GM23338 (cell line): ENCODE results near the gene VWCE. TPM values are rescaled to one million over a fixed set of nuclear protein-coding genes. Genes with fewer than 3 reads are reported as not detected.

Experiments
- ATAC-seq: fragments of 200-7000 bp; cut with Tn5 transposase; 3 replicates; pipeline ENCODE4 v1.9.1; 2020
- DNase-seq: peaks from one replicate; pipeline ENCODE4 v3.0.0-alpha.2; 2015; ENCODE audit warnings: low spot score
- H2AFZ ChIP-seq: fragments of 200-600 bp; sonication (generic); 2 replicates; pipeline ENCODE4 v1.8.0; 2016; ENCODE audit warnings: antibody characterized with exemption, mild to moderate bottlenecking, moderate library complexity
- H3F3A ChIP-seq: fragments of 200-600 bp; sonication (generic); replicated peaks from 2 replicates; pipeline ENCODE4 v1.8.0; 2017; ENCODE audit warnings: antibody characterized with exemption, mixed run types, low read depth
- H3K27ac ChIP-seq: fragments of 200-600 bp; sonication (generic); 2 replicates; pipeline ENCODE4 v1.6.1; 2016; ENCODE audit warnings: low read depth
- H3K27me3 ChIP-seq: fragments of 200-600 bp; sonication (generic); 2 replicates; pipeline ENCODE4 v1.8.0; 2016; ENCODE audit warnings: mild to moderate bottlenecking, mixed run types, moderate library complexity; ENCODE audit not compliant: insufficient read depth
- H3K36me3 ChIP-seq: fragments of 200-600 bp; sonication (generic); 2 replicates; pipeline ENCODE4 v1.8.0; 2016; ENCODE audit warnings: mild to moderate bottlenecking; ENCODE audit not compliant: insufficient read depth
- H3K4me1 ChIP-seq: fragments of 200-600 bp; sonication (generic); 2 replicates; pipeline ENCODE4 v1.8.0; 2016; ENCODE audit warnings: mild to moderate bottlenecking, moderate library complexity; ENCODE audit not compliant: insufficient read depth
- H3K4me2 ChIP-seq: fragments of 200-600 bp; sonication (generic); 2 replicates; pipeline ENCODE4 v1.7.1; 2017; ENCODE audit warnings: mixed run types
- H3K4me3 ChIP-seq: fragments of 200-600 bp; sonication (generic); 2 replicates; pipeline ENCODE4 v1.6.1; 2016; ENCODE audit warnings: mixed run types
- H3K79me2 ChIP-seq: fragments of 200-600 bp; sonication (generic); replicated peaks from 2 replicates; pipeline ENCODE4 v1.8.0; 2017; ENCODE audit warnings: mild to moderate bottlenecking; ENCODE audit not compliant: insufficient read depth
- H3K9me2 ChIP-seq: fragments of 200-600 bp; sonication (generic); 2 replicates; pipeline ENCODE4 v1.8.0; 2017; ENCODE audit not compliant: insufficient read depth
- H4K20me1 ChIP-seq: fragments of 200-600 bp; sonication (generic); replicated peaks from 2 replicates; pipeline ENCODE4 v1.8.0; 2017; ENCODE audit warnings: mild to moderate bottlenecking; ENCODE audit not compliant: insufficient read depth
- H3K27ac Mint-ChIP-seq: 2 replicates; pipeline ENCODE4 v1.8.0; 2020; ENCODE audit warnings: inconsistent platforms, mild to moderate bottlenecking, moderate library complexity, mixed read lengths
- H3K27me3 Mint-ChIP-seq: 3 replicates; pipeline ENCODE4 v1.8.0; 2022; ENCODE audit warnings: low read depth, mild to moderate bottlenecking, moderate library complexity, mixed read lengths, inconsistent platforms; ENCODE audit not compliant: insufficient read depth, poor library complexity
- H3K36me3 Mint-ChIP-seq: 3 replicates; pipeline ENCODE4 v1.8.0; 2021; ENCODE audit warnings: low read depth, mild to moderate bottlenecking, inconsistent platforms, moderate library complexity, mixed read lengths
- H3K4me1 Mint-ChIP-seq: 3 replicates; pipeline ENCODE4 v1.8.0; 2020; ENCODE audit warnings: mild to moderate bottlenecking, inconsistent platforms, mixed read lengths
- H3K4me3 Mint-ChIP-seq: 3 replicates; pipeline ENCODE4 v1.8.0; 2021; ENCODE audit warnings: moderate library complexity, mild to moderate bottlenecking, inconsistent platforms, mixed read lengths
- H3K9me3 Mint-ChIP-seq: 3 replicates; pipeline ENCODE4 v1.8.0; 2020; ENCODE audit warnings: moderate library complexity, mild to moderate bottlenecking, inconsistent platforms, mixed read lengths
- JUNB ChIP-seq: IDR thresholded peaks from one replicate; pipeline ENCODE4 v1.6.1; 2016; ENCODE audit warnings: antibody characterized with exemption; ENCODE audit not compliant: unreplicated experiment
- NANOG ChIP-seq: IDR thresholded peaks from 2 replicates; pipeline ENCODE4 v1.6.1; 2016; ENCODE audit warnings: antibody characterized with exemption, borderline replicate concordance
- POLR2AphosphoS5 ChIP-seq: IDR thresholded peaks from 2 replicates; pipeline ENCODE4 v1.6.1; 2016; ENCODE audit warnings: antibody characterized with exemption, low read depth
- STAT1 ChIP-seq: IDR thresholded peaks from one replicate; pipeline ENCODE4 v1.6.1; 2016; ENCODE audit warnings: antibody characterized with exemption; ENCODE audit not compliant: unreplicated experiment
- ZNF114 ChIP-seq: fragments of 250-450 bp; sonication (Bioruptor Pico); IDR thresholded peaks from 2 replicates; pipeline ENCODE4 v1.5.0; 2020; ENCODE audit warnings: mild to moderate bottlenecking, moderate library complexity
- ZNF331 ChIP-seq: fragments of 250-450 bp; sonication (Bioruptor Pico); IDR thresholded peaks from 2 replicates; pipeline ENCODE4 v1.5.0; 2020; ENCODE audit warnings: low read depth, mild to moderate bottlenecking, moderate library complexity
- long read RNA-seq: library from polyadenylated mRNA; unstranded; transcript quantifications from one replicate; pipeline ENCODE4 v2.0.0, GENCODE V29; 2020; ENCODE audit not compliant: unreplicated experiment
- polyA plus RNA-seq: library from polyadenylated mRNA; unstranded; fragments of >200 nt; fragmentation: Nextera tagmentation; extraction: Ambion mirVana; gene quantifications from 2 replicates; pipeline ENCODE4 v1.2.1, GENCODE V29; 2016
- total RNA-seq: library from RNA; depleted of rRNA; stranded (reverse); fragments of >200 nt; shearing (Covaris generic); gene quantifications from 2 replicates; pipeline ENCODE4 v1.2.3, GENCODE V29; 2014; rRNA removed
- TF ChIP-seq, protein P1 (sequence below): IDR thresholded peaks from one replicate; pipeline ENCODE4 v1.6.1; 2018; ENCODE audit warnings: antibody characterized with exemption; ENCODE audit not compliant: unreplicated experiment
- TF ChIP-seq, protein P2 (sequence below): fragments of 250-450 bp; sonication (Bioruptor Pico); IDR thresholded peaks from 2 replicates; pipeline ENCODE4 v1.5.0; 2020; ENCODE audit warnings: mild to moderate bottlenecking, moderate library complexity
- TF ChIP-seq, protein P3 (sequence below), 2 experiments: fragments of 200-600 bp in 1 of 2; sonication (generic) in 1 of 2; conservative IDR thresholded peaks; 2 replicates each; pipeline versions ENCODE4 v1.5.1 to v1.6.1; 2016 to 2017; ENCODE audit warnings: antibody characterized with exemption in 2 of 2, low read depth in 2 of 2, mild to moderate bottlenecking in 2 of 2, moderate library complexity in 1 of 2

Gene VWCE, protein sequence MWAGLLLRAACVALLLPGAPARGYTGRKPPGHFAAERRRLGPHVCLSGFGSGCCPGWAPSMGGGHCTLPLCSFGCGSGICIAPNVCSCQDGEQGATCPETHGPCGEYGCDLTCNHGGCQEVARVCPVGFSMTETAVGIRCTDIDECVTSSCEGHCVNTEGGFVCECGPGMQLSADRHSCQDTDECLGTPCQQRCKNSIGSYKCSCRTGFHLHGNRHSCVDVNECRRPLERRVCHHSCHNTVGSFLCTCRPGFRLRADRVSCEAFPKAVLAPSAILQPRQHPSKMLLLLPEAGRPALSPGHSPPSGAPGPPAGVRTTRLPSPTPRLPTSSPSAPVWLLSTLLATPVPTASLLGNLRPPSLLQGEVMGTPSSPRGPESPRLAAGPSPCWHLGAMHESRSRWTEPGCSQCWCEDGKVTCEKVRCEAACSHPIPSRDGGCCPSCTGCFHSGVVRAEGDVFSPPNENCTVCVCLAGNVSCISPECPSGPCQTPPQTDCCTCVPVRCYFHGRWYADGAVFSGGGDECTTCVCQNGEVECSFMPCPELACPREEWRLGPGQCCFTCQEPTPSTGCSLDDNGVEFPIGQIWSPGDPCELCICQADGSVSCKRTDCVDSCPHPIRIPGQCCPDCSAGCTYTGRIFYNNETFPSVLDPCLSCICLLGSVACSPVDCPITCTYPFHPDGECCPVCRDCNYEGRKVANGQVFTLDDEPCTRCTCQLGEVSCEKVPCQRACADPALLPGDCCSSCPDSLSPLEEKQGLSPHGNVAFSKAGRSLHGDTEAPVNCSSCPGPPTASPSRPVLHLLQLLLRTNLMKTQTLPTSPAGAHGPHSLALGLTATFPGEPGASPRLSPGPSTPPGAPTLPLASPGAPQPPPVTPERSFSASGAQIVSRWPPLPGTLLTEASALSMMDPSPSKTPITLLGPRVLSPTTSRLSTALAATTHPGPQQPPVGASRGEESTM
- 13.1 and 16.9 TPM in 2 replicates for total RNA-seq
- polyA plus RNA-seq, result 9.7 and 9.9 TPM in 2 replicates
- long read RNA-seq, partial matches to known transcripts, result 2 of 5 reads
- long read RNA-seq, other reads (novel, unspliced or antisense), result 2 of 5 reads

DNA sequence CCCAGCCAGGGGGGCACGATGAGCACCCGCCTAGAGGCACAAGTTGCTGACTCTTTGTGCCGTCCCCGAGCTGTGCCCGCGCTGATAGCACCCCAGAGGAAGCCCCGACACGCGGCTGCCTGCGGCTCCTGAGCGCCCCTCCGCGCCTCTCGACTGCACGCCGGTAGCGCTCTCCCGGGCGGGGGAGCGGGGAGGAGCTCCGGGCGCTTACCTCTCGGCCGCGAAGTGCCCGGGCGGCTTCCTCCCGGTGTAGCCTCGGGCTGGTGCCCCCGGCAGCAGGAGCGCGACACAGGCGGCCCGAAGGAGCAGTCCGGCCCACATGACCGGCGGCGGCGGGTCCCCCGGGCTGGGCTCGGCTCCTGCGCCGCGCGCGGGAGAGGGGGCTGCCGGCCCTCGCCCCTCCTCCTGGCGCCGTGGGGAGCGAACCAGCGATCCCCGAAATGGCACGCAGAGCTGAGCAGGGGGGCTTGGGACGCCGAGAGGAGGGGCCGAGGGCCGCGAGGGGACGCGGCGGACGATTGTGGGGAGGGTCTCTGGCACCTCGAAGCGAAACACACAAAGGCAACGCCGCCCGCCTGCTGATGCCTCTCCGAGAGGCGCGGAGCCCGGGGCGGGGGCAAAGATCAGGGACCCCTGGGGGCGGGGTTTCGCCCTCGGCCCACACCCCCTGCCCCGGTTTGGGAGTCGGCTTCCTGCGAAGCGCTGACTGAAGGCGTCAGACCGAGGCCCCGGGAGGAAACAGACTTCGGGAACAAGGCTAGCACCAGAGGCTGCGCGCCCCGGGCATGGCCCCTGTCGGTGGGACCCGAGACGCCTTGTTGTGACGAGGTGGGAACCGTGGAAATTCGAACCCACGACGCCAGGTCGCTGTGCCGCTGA, at the start of gene VWCE:
VWCE (minus strand) TSS at position 600 of the 879 bp plus-strand sequence; CDS start at position 321, 279 bp downstream.
- peaks cover 23% of the 10 kb centered on the region for H3K4me1 Mint-ChIP-seq
- ATAC-seq, result peak; percentile 73
- Histone ChIP-seq H3K79me2 (peaks cover 19% of the 10 kb centered on the region), H3K36me3 (peaks cover 5% of the 10 kb centered on the region), H3K4me2 (peak within 1 kb of the TSS; percentile 93), H3K9me2 (no peaks in the 10 kb centered on the region), H3K27me3 (peaks cover 11% of the 10 kb centered on the region), H4K20me1 (peaks cover 6% of the 10 kb centered on the region; the same call in 1 of the 2 replicates), H3K4me3 (peak within 1 kb of the TSS; percentile 86), H2AFZ (peak within 1 kb of the TSS; percentile 84), H3K4me1 (peaks cover 9% of the 10 kb centered on the region), H3F3A (peaks cover 9% of the 10 kb centered on the region), H3K27ac (peak within 1 kb of the TSS; percentile 87)
- peak within 1 kb of the TSS; percentile 87 for H3K4me3 Mint-ChIP-seq
- no peak within 1 kb of the TSS for H3K27ac Mint-ChIP-seq
- H3K27me3 Mint-ChIP-seq, result peaks cover 24% of the 10 kb centered on the region
- H3K9me3 Mint-ChIP-seq, result no peaks in the 10 kb centered on the region; the same call in 2 of the 3 replicates
- DNase-seq, result peak; percentile 92
- H3K36me3 Mint-ChIP-seq, result peaks cover 28% of the 10 kb centered on the region
- TF ChIP-seq POLR2AphosphoS5 (peak; percentile 56), ZNF331 (no peak), NANOG (no peak), JUNB (no peak), STAT1 (no peak), ZNF114 (CRISPR knock-in tag) (no peak)
- TF ChIP-seq, protein P1, sequence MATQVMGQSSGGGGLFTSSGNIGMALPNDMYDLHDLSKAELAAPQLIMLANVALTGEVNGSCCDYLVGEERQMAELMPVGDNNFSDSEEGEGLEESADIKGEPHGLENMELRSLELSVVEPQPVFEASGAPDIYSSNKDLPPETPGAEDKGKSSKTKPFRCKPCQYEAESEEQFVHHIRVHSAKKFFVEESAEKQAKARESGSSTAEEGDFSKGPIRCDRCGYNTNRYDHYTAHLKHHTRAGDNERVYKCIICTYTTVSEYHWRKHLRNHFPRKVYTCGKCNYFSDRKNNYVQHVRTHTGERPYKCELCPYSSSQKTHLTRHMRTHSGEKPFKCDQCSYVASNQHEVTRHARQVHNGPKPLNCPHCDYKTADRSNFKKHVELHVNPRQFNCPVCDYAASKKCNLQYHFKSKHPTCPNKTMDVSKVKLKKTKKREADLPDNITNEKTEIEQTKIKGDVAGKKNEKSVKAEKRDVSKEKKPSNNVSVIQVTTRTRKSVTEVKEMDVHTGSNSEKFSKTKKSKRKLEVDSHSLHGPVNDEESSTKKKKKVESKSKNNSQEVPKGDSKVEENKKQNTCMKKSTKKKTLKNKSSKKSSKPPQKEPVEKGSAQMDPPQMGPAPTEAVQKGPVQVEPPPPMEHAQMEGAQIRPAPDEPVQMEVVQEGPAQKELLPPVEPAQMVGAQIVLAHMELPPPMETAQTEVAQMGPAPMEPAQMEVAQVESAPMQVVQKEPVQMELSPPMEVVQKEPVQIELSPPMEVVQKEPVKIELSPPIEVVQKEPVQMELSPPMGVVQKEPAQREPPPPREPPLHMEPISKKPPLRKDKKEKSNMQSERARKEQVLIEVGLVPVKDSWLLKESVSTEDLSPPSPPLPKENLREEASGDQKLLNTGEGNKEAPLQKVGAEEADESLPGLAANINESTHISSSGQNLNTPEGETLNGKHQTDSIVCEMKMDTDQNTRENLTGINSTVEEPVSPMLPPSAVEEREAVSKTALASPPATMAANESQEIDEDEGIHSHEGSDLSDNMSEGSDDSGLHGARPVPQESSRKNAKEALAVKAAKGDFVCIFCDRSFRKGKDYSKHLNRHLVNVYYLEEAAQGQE, result no peak
- TF ChIP-seq, protein P2, sequence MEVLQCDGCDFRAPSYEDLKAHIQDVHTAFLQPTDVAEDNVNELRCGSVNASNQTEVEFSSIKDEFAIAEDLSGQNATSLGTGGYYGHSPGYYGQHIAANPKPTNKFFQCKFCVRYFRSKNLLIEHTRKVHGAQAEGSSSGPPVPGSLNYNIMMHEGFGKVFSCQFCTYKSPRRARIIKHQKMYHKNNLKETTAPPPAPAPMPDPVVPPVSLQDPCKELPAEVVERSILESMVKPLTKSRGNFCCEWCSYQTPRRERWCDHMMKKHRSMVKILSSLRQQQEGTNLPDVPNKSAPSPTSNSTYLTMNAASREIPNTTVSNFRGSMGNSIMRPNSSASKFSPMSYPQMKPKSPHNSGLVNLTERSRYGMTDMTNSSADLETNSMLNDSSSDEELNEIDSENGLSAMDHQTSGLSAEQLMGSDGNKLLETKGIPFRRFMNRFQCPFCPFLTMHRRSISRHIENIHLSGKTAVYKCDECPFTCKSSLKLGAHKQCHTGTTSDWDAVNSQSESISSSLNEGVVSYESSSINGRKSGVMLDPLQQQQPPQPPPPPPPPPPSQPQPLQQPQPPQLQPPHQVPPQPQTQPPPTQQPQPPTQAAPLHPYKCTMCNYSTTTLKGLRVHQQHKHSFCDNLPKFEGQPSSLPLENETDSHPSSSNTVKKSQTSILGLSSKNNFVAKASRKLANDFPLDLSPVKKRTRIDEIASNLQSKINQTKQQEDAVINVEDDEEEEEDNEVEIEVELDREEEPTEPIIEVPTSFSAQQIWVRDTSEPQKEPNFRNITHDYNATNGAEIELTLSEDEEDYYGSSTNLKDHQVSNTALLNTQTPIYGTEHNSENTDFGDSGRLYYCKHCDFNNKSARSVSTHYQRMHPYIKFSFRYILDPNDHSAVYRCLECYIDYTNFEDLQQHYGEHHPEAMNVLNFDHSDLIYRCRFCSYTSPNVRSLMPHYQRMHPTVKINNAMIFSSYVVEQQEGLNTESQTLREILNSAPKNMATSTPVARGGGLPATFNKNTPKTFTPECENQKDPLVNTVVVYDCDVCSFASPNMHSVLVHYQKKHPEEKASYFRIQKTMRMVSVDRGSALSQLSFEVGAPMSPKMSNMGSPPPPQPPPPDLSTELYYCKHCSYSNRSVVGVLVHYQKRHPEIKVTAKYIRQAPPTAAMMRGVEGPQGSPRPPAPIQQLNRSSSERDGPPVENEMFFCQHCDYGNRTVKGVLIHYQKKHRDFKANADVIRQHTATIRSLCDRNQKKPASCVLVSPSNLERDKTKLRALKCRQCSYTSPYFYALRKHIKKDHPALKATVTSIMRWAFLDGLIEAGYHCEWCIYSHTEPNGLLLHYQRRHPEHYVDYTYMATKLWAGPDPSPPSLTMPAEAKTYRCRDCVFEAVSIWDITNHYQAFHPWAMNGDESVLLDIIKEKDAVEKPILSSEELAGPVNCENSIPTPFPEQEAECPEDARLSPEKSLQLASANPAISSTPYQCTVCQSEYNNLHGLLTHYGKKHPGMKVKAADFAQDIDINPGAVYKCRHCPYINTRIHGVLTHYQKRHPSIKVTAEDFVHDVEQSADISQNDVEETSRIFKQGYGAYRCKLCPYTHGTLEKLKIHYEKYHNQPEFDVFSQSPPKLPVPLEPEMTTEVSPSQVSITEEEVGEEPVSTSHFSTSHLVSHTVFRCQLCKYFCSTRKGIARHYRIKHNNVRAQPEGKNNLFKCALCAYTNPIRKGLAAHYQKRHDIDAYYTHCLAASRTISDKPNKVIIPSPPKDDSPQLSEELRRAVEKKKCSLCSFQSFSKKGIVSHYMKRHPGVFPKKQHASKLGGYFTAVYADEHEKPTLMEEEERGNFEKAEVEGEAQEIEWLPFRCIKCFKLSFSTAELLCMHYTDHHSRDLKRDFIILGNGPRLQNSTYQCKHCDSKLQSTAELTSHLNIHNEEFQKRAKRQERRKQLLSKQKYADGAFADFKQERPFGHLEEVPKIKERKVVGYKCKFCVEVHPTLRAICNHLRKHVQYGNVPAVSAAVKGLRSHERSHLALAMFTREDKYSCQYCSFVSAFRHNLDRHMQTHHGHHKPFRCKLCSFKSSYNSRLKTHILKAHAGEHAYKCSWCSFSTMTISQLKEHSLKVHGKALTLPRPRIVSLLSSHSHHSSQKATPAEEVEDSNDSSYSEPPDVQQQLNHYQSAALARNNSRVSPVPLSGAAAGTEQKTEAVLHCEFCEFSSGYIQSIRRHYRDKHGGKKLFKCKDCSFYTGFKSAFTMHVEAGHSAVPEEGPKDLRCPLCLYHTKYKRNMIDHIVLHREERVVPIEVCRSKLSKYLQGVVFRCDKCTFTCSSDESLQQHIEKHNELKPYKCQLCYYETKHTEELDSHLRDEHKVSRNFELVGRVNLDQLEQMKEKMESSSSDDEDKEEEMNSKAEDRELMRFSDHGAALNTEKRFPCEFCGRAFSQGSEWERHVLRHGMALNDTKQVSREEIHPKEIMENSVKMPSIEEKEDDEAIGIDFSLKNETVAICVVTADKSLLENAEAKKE, result no peak
- TF ChIP-seq, protein P3, sequence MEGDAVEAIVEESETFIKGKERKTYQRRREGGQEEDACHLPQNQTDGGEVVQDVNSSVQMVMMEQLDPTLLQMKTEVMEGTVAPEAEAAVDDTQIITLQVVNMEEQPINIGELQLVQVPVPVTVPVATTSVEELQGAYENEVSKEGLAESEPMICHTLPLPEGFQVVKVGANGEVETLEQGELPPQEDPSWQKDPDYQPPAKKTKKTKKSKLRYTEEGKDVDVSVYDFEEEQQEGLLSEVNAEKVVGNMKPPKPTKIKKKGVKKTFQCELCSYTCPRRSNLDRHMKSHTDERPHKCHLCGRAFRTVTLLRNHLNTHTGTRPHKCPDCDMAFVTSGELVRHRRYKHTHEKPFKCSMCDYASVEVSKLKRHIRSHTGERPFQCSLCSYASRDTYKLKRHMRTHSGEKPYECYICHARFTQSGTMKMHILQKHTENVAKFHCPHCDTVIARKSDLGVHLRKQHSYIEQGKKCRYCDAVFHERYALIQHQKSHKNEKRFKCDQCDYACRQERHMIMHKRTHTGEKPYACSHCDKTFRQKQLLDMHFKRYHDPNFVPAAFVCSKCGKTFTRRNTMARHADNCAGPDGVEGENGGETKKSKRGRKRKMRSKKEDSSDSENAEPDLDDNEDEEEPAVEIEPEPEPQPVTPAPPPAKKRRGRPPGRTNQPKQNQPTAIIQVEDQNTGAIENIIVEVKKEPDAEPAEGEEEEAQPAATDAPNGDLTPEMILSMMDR (conservative IDR thresholded peaks at IDR 0.05; ENCODE audit: low read depth in 2 of 2), result peak in 1 of 2 experiments; percentile 43; a peak in 2 of 4 replicates
